GM23338 (cell line): ENCODE measurements around the gene ATXN7. TPM values are rescaled to one million over a fixed set of nuclear protein-coding genes. Genes with fewer than 3 reads are reported as not detected.

Experiments
- ATAC-seq: fragments of 200-7000 bp; cut with Tn5 transposase; 3 replicates; pipeline ENCODE4 v1.9.1; 2020
- DNase-seq: peaks from one replicate; pipeline ENCODE4 v3.0.0-alpha.2; 2015; ENCODE audit warnings: low spot score
- H2AFZ ChIP-seq: fragments of 200-600 bp; sonication (generic); 2 replicates; pipeline ENCODE4 v1.8.0; 2016; ENCODE audit warnings: antibody characterized with exemption, mild to moderate bottlenecking, moderate library complexity
- H3F3A ChIP-seq: fragments of 200-600 bp; sonication (generic); replicated peaks from 2 replicates; pipeline ENCODE4 v1.8.0; 2017; ENCODE audit warnings: antibody characterized with exemption, mixed run types, low read depth
- H3K27ac ChIP-seq: fragments of 200-600 bp; sonication (generic); 2 replicates; pipeline ENCODE4 v1.6.1; 2016; ENCODE audit warnings: low read depth
- H3K27me3 ChIP-seq: fragments of 200-600 bp; sonication (generic); 2 replicates; pipeline ENCODE4 v1.8.0; 2016; ENCODE audit warnings: mild to moderate bottlenecking, mixed run types, moderate library complexity; ENCODE audit not compliant: insufficient read depth
- H3K36me3 ChIP-seq: fragments of 200-600 bp; sonication (generic); 2 replicates; pipeline ENCODE4 v1.8.0; 2016; ENCODE audit warnings: mild to moderate bottlenecking; ENCODE audit not compliant: insufficient read depth
- H3K4me1 ChIP-seq: fragments of 200-600 bp; sonication (generic); 2 replicates; pipeline ENCODE4 v1.8.0; 2016; ENCODE audit warnings: mild to moderate bottlenecking, moderate library complexity; ENCODE audit not compliant: insufficient read depth
- H3K4me2 ChIP-seq: fragments of 200-600 bp; sonication (generic); 2 replicates; pipeline ENCODE4 v1.7.1; 2017; ENCODE audit warnings: mixed run types
- H3K4me3 ChIP-seq: fragments of 200-600 bp; sonication (generic); 2 replicates; pipeline ENCODE4 v1.6.1; 2016; ENCODE audit warnings: mixed run types
- H3K79me2 ChIP-seq: fragments of 200-600 bp; sonication (generic); replicated peaks from 2 replicates; pipeline ENCODE4 v1.8.0; 2017; ENCODE audit warnings: mild to moderate bottlenecking; ENCODE audit not compliant: insufficient read depth
- H3K9me2 ChIP-seq: fragments of 200-600 bp; sonication (generic); 2 replicates; pipeline ENCODE4 v1.8.0; 2017; ENCODE audit not compliant: insufficient read depth
- H4K20me1 ChIP-seq: fragments of 200-600 bp; sonication (generic); replicated peaks from 2 replicates; pipeline ENCODE4 v1.8.0; 2017; ENCODE audit warnings: mild to moderate bottlenecking; ENCODE audit not compliant: insufficient read depth
- H3K27ac Mint-ChIP-seq: 2 replicates; pipeline ENCODE4 v1.8.0; 2020; ENCODE audit warnings: inconsistent platforms, mild to moderate bottlenecking, moderate library complexity, mixed read lengths
- H3K27me3 Mint-ChIP-seq: 3 replicates; pipeline ENCODE4 v1.8.0; 2022; ENCODE audit warnings: low read depth, mild to moderate bottlenecking, moderate library complexity, mixed read lengths, inconsistent platforms; ENCODE audit not compliant: insufficient read depth, poor library complexity
- H3K36me3 Mint-ChIP-seq: 3 replicates; pipeline ENCODE4 v1.8.0; 2021; ENCODE audit warnings: low read depth, mild to moderate bottlenecking, inconsistent platforms, moderate library complexity, mixed read lengths
- H3K4me1 Mint-ChIP-seq: 3 replicates; pipeline ENCODE4 v1.8.0; 2020; ENCODE audit warnings: mild to moderate bottlenecking, inconsistent platforms, mixed read lengths
- H3K4me3 Mint-ChIP-seq: 3 replicates; pipeline ENCODE4 v1.8.0; 2021; ENCODE audit warnings: moderate library complexity, mild to moderate bottlenecking, inconsistent platforms, mixed read lengths
- H3K9me3 Mint-ChIP-seq: 3 replicates; pipeline ENCODE4 v1.8.0; 2020; ENCODE audit warnings: moderate library complexity, mild to moderate bottlenecking, inconsistent platforms, mixed read lengths
- CREB1 ChIP-seq: fragments of 250-450 bp; sonication (Bioruptor Pico); IDR thresholded peaks from 2 replicates; pipeline ENCODE4 v1.5.0; 2020; ENCODE audit warnings: low read depth, mild to moderate bottlenecking, moderate library complexity
- CTCF ChIP-seq, 2 experiments: fragments of 200-600 bp in 1 of 2; sonication (generic) in 1 of 2; conservative IDR thresholded peaks; 2 replicates each; pipeline versions ENCODE4 v1.5.1 to v1.6.1; 2016 to 2017; ENCODE audit warnings: antibody characterized with exemption in 2 of 2, low read depth in 2 of 2, mild to moderate bottlenecking in 2 of 2, moderate library complexity in 1 of 2
- ETS1 ChIP-seq: IDR thresholded peaks from 2 replicates; pipeline ENCODE4 v1.6.1; 2016; ENCODE audit warnings: antibody characterized with exemption
- EZH2 ChIP-seq: fragments of 200-600 bp; sonication (generic); IDR thresholded peaks from one replicate; pipeline ENCODE4 v1.8.0; 2017; ENCODE audit warnings: antibody characterized with exemption, mild to moderate bottlenecking, low read depth; ENCODE audit not compliant: unreplicated experiment
- EZH2phosphoT487 ChIP-seq: fragments of 200-600 bp; sonication (generic); IDR thresholded peaks from one replicate; pipeline ENCODE4 v1.8.1; 2018; ENCODE audit warnings: antibody characterized with exemption; ENCODE audit not compliant: unreplicated experiment
- JUNB ChIP-seq: IDR thresholded peaks from one replicate; pipeline ENCODE4 v1.6.1; 2016; ENCODE audit warnings: antibody characterized with exemption; ENCODE audit not compliant: unreplicated experiment
- NANOG ChIP-seq: IDR thresholded peaks from 2 replicates; pipeline ENCODE4 v1.6.1; 2016; ENCODE audit warnings: antibody characterized with exemption, borderline replicate concordance
- POLR2AphosphoS5 ChIP-seq: IDR thresholded peaks from 2 replicates; pipeline ENCODE4 v1.6.1; 2016; ENCODE audit warnings: antibody characterized with exemption, low read depth
- REST ChIP-seq: IDR thresholded peaks from one replicate; pipeline ENCODE4 v1.6.1; 2018; ENCODE audit warnings: antibody characterized with exemption; ENCODE audit not compliant: unreplicated experiment
- STAT1 ChIP-seq: IDR thresholded peaks from one replicate; pipeline ENCODE4 v1.6.1; 2016; ENCODE audit warnings: antibody characterized with exemption; ENCODE audit not compliant: unreplicated experiment
- ZNF114 ChIP-seq: fragments of 250-450 bp; sonication (Bioruptor Pico); IDR thresholded peaks from 2 replicates; pipeline ENCODE4 v1.5.0; 2020; ENCODE audit warnings: mild to moderate bottlenecking, moderate library complexity
- ZNF331 ChIP-seq: fragments of 250-450 bp; sonication (Bioruptor Pico); IDR thresholded peaks from 2 replicates; pipeline ENCODE4 v1.5.0; 2020; ENCODE audit warnings: low read depth, mild to moderate bottlenecking, moderate library complexity
- ZNF462 ChIP-seq: fragments of 250-450 bp; sonication (Bioruptor Pico); IDR thresholded peaks from 2 replicates; pipeline ENCODE4 v1.5.0; 2020; ENCODE audit warnings: mild to moderate bottlenecking, moderate library complexity
- polyA plus RNA-seq: library from polyadenylated mRNA; unstranded; fragments of >200 nt; fragmentation: Nextera tagmentation; extraction: Ambion mirVana; gene quantifications from 2 replicates; pipeline ENCODE4 v1.2.1, GENCODE V29; 2016
- total RNA-seq: library from RNA; depleted of rRNA; stranded (reverse); fragments of >200 nt; shearing (Covaris generic); gene quantifications from 2 replicates; pipeline ENCODE4 v1.2.3, GENCODE V29; 2014

ATXN7 gene
- total and polyA plus RNA-seq, 2 experiments from 2014 or later, result 4.0 to 17.2 TPM

GRCh38 chr3:63867225-63867624 is 3.6 kb downstream of the ATXN7 start:
- no peak overlapping the region for H3K4me3 Mint-ChIP-seq
- H4K20me1 ChIP-seq, result no peaks in the 10 kb centered on the region
- DNase-seq (no peak), ATAC-seq (no peak)
- peaks cover 28% of the 10 kb centered on the region for H3K4me1 Mint-ChIP-seq
- H3K9me2 ChIP-seq, result no peaks in the 10 kb centered on the region
- no peak for TF ChIP-seq NANOG
- no peak for TF ChIP-seq ZNF114 (CRISPR knock-in tag)
- TF ChIP-seq JUNB, result no peak
- no peak for TF ChIP-seq EZH2
- TF ChIP-seq ZNF331 (CRISPR knock-in tag), result no peak
- TF ChIP-seq REST, result no peak
- no peak for TF ChIP-seq CTCF (conservative IDR thresholded peaks at IDR 0.05; ENCODE audit: low read depth in 2 of 2)
- TF ChIP-seq POLR2AphosphoS5, result no peak
- TF ChIP-seq EZH2phosphoT487, result no peak
- no peak for TF ChIP-seq STAT1
- no peak for TF ChIP-seq CREB1 (CRISPR knock-in tag)
- no peak for TF ChIP-seq ETS1
- TF ChIP-seq ZNF462 (CRISPR knock-in tag), result no peak
- no peak overlapping the region for H3K27ac ChIP-seq
- no peak overlapping the region for H3K4me2 ChIP-seq
- no peak overlapping the region for H3K4me3 ChIP-seq
- no peaks in the 10 kb centered on the region; the same call in 1 of the 2 replicates for H3F3A ChIP-seq
- H3K27me3 ChIP-seq, result no peaks in the 10 kb centered on the region
- peaks cover 26% of the 10 kb centered on the region for H3K4me1 ChIP-seq
- no peak overlapping the region for H3K27ac Mint-ChIP-seq
- peaks cover 10% of the 10 kb centered on the region for H3K27me3 Mint-ChIP-seq
- no peaks in the 10 kb centered on the region for H3K36me3 ChIP-seq
- no peak overlapping the region for H2AFZ ChIP-seq
- peaks cover 89% of the 10 kb centered on the region for H3K79me2 ChIP-seq
- peaks cover 7% of the 10 kb centered on the region for H3K36me3 Mint-ChIP-seq
- H3K9me3 Mint-ChIP-seq, result no peaks in the 10 kb centered on the region
